Measurements from ENCODE around the gene RNASEL. TPM values are rescaled to one million over a fixed set of nuclear protein-coding genes. Genes with fewer than 3 reads are reported as not detected.

The RNASEL gene
- total and polyA plus RNA-seq, 11 donors = 1.4 to 6.3 (median 2.7) TPM

DNA sequence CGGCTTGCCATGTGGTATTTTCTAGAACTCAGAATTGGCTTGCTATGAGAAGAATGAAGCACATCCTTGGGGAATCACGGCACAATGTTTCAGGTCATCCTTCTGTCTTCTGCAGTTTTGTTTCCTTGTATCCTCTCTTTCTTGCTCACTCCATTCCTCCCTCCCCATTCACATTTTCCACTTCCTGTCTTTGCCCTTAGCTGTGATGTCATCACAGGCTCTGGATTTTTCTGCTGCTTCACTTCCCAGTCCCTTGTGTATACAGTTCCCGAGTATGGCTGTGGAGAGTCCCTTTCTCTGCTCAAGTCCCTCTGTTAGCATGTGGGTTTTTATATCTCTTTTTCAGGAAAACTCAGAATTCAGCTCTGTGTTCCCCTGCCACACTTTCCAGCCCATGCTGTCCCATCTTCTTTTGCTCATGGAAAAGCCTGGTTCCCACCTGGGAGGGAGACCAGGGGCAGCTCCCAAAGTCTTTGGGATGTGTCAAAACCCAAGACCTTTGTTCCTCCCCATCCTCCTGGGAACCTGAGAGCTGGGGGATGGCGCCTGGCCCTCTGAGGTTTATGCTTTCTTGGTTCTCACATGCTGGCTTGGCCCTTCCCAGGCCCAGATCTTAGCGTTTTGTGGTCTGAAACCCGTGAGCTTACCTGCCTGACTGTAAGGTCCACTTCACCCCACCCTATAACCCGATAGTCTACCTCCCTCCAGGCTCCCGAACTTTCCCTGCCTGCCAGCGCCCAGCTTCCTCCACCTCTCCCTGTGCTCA is 20.0 kb upstream of the RNASEL start:
- H3K27ac ChIP-seq = peak overlapping the region in 8 of 12 donors; percentile 11 to 67 (median 40)
- 81 to 87% (median 83%) methylated on average over 9 of the region's 9 CpGs for WGBS, 4 donors
- TF ChIP-seq POLR2A (IDR thresholded peaks at IDR 0.05) = no peak
- TF ChIP-seq, protein P1, sequence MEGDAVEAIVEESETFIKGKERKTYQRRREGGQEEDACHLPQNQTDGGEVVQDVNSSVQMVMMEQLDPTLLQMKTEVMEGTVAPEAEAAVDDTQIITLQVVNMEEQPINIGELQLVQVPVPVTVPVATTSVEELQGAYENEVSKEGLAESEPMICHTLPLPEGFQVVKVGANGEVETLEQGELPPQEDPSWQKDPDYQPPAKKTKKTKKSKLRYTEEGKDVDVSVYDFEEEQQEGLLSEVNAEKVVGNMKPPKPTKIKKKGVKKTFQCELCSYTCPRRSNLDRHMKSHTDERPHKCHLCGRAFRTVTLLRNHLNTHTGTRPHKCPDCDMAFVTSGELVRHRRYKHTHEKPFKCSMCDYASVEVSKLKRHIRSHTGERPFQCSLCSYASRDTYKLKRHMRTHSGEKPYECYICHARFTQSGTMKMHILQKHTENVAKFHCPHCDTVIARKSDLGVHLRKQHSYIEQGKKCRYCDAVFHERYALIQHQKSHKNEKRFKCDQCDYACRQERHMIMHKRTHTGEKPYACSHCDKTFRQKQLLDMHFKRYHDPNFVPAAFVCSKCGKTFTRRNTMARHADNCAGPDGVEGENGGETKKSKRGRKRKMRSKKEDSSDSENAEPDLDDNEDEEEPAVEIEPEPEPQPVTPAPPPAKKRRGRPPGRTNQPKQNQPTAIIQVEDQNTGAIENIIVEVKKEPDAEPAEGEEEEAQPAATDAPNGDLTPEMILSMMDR (IDR thresholded peaks at IDR 0.05) = no peak

GRCh38 chr1:182608236-182608635 is 19.2 kb upstream of the RNASEL start:
- Histone ChIP-seq H3K9me3 (no peaks in the 10 kb centered on the region), H3K27ac (peak overlapping the region in 1 of 12 donors; percentile 26), H3K4me1 (peaks cover 0 to 30% (median 7%) of the 10 kb centered on the region in 12 donors), H3K4me3 (no peak overlapping the region), H3K36me3 (no peaks in the 10 kb centered on the region), H3K27me3 (no peaks in the 10 kb centered on the region)
- TF ChIP-seq POLR2A (IDR thresholded peaks at IDR 0.05) = no peak
- TF ChIP-seq, protein P1 (IDR thresholded peaks at IDR 0.05) = no peak
- DNase-seq = no peak
- 49 to 99% (median 92%) methylated on average over 1 to 2 of the region's 2 CpGs for WGBS, 4 donors
- ATAC-seq = no peak
- intact Hi-C loops (cut with DNase I) = no loop called here

More for the DNA sequence above, 20.0 kb upstream of the RNASEL start:
- H3K4me3 ChIP-seq = no peak overlapping the region
- intact Hi-C loops (cut with DNase I) = no loop called here
- H3K9me3 ChIP-seq = no peaks in the 10 kb centered on the region
- H3K27me3 ChIP-seq = peaks cover 0 to 3% (median 0%) of the 10 kb centered on the region in 9 donors
- peaks cover 0 to 27% (median 9%) of the 10 kb centered on the region in 12 donors for H3K4me1 ChIP-seq
- H3K36me3 ChIP-seq = no peaks in the 10 kb centered on the region
- peak in 2 of 4 donors; percentile 19 to 32 for ATAC-seq
- no peak for DNase-seq

GRCh38 chr1:182607566-182607965 is 18.5 kb upstream of the RNASEL start:
- intact Hi-C loops (cut with DNase I) = no loop called here

More at GRCh38 chr1:182607566-182607965, 18.5 kb upstream of the RNASEL start:
- Histone ChIP-seq H3K4me1 (peaks cover 0 to 34% (median 8%) of the 10 kb centered on the region in 12 donors), H3K9me3 (no peaks in the 10 kb centered on the region), H3K27me3 (no peaks in the 10 kb centered on the region), H3K27ac (peak overlapping the region in 1 of 12 donors; percentile 20), H3K36me3 (no peaks in the 10 kb centered on the region), H3K4me3 (no peak overlapping the region)
- no peak for ATAC-seq
- DNase-seq = no peak
- TF ChIP-seq POLR2A (IDR thresholded peaks at IDR 0.05) = no peak
- TF ChIP-seq, protein P1 (IDR thresholded peaks at IDR 0.05) = no peak
- WGBS, 4 donors = 88 to 93% (median 90%) methylated on average over 1 of the region's 1 CpG
